Measurements from ENCODE around the gene PODNL1.

PODNL1 gene

GRCh38 chr19:13980340-13980739, 42.1 kb upstream of the PODNL1 start:
- H3K4me3 ChIP-seq (ENCODE audit: low read depth, low read length) = no peak overlapping the region
- DNase-seq (ENCODE audit: low read depth) = no peak
- TF ChIP-seq CTCF (IDR thresholded peaks at IDR 0.05; ENCODE audit: low read depth, low read length, missing control alignments) = no peak
- in situ Hi-C loops (cut with HindIII; ENCODE audit: low sequenced_read_pairs) = no loop called here

GRCh38 chr19:13979686-13980085, 41.5 kb upstream of the PODNL1 start:
- H3K4me3 ChIP-seq (ENCODE audit: low read depth, low read length) = no peak overlapping the region
- no peak for DNase-seq (ENCODE audit: low read depth)
- no peak for TF ChIP-seq CTCF (IDR thresholded peaks at IDR 0.05; ENCODE audit: low read depth, low read length, missing control alignments)
- in situ Hi-C loops (cut with HindIII; ENCODE audit: low sequenced_read_pairs) = no loop called here

- in situ Hi-C loops (cut with HindIII; ENCODE audit: low sequenced_read_pairs) = no loop called here
Measured at GRCh38 chr19:13979244-13979615, 41.0 kb upstream of the PODNL1 start.

GRCh38 chr19:13978351-13979243, 40.4 kb upstream of the PODNL1 start:
- in situ Hi-C loops (cut with HindIII; ENCODE audit: low sequenced_read_pairs) = no loop called here
- no peak for DNase-seq (ENCODE audit: low read depth)
- TF ChIP-seq CTCF (IDR thresholded peaks at IDR 0.05; ENCODE audit: low read depth, low read length, missing control alignments) = no peak
- no peak overlapping the region for H3K4me3 ChIP-seq (ENCODE audit: low read depth, low read length)

More at GRCh38 chr19:13979244-13979615, 41.0 kb upstream of the PODNL1 start:
- no peak for DNase-seq (ENCODE audit: low read depth)
- no peak overlapping the region for H3K4me3 ChIP-seq (ENCODE audit: low read depth, low read length)
- no peak for TF ChIP-seq CTCF (IDR thresholded peaks at IDR 0.05; ENCODE audit: low read depth, low read length, missing control alignments)

- in situ Hi-C loops (cut with HindIII; ENCODE audit: low sequenced_read_pairs) = no loop called here
- DNase-seq (ENCODE audit: low read depth) = no peak
- no peak for TF ChIP-seq CTCF (IDR thresholded peaks at IDR 0.05; ENCODE audit: low read depth, low read length, missing control alignments)
- H3K4me3 ChIP-seq (ENCODE audit: low read depth, low read length) = no peak overlapping the region
Measured at GRCh38 chr19:13977803-13978202, 39.6 kb upstream of the PODNL1 start.

- DNase-seq (ENCODE audit: low read depth) = no peak
- TF ChIP-seq CTCF (IDR thresholded peaks at IDR 0.05; ENCODE audit: low read depth, low read length, missing control alignments) = no peak
- no peak overlapping the region for H3K4me3 ChIP-seq (ENCODE audit: low read depth, low read length)
- in situ Hi-C loops (cut with HindIII; ENCODE audit: low sequenced_read_pairs) = no loop called here
Measured at GRCh38 chr19:13976446-13976845, 38.2 kb upstream of the PODNL1 start.

Data from astrocyte of the cerebellum (primary cell).